Measurements from ENCODE around the gene FRZB. TPM values are rescaled to one million over a fixed set of nuclear protein-coding genes. Genes with fewer than 3 reads are reported as not detected.

FRZB gene
- total RNA-seq, 1 donor from 2014 or later = 69.0 TPM

DNA sequence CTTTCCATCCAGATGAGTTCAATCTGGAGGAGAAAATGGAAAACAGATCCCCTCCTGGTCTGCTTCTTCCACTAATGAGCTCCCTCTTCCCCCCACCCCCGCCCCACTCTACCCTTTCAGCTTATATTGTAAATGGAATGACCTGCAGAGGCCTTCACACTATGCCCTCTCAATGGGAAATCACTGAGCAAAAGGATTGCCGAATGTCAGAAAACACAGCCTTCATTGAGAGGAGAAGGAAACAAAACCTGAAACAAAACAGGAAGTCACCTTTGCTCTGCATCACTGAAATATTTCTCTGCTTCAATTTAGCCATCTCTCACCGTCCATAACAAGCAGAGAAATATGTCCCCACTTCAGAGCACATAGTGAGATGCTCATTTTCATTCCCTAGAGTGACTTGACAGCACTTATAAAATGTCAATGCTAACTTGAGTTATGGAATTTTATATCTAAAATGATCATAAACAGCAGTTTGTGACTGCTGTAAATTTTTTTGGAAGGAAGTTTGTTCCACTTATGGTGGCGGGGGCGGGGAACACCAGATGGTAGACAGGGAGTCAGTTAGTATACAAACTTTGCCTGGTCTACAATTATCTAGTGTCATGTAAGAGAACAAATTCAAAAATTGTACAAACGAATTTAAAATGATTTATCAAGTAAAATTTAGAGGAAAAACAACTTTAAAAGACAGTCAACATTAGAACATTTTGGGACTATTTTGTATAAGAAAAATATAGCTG, 1.8 kb upstream of the FRZB start:
- Histone ChIP-seq H3K9ac (no peak overlapping the region), H3K27me3 (no peaks in the 10 kb centered on the region), H2AFZ (replicated peaks) (no peak overlapping the region), H3K79me2 (ENCODE audit: low read depth) (peaks cover 31% of the 10 kb centered on the region), H3K4me2 (peak overlapping the region; percentile 84), H3K4me1 (peaks cover 47% of the 10 kb centered on the region), H3K36me3 (no peaks in the 10 kb centered on the region), H3K27ac (peak overlapping the region; percentile 90), H3K9me3 (ENCODE audit: low read depth) (no peaks in the 10 kb centered on the region), H3K4me3 (peak overlapping the region; percentile 66), H4K20me1 (ENCODE audit: low read depth) (peaks cover 11% of the 10 kb centered on the region), H3F3A (ENCODE audit: low read depth) (peaks cover 33% of the 10 kb centered on the region)
- Mint-ChIP-seq H3K9me3 (peaks cover 6% of the 10 kb centered on the region), H3K36me3 (peaks cover 1% of the 10 kb centered on the region), H3K27me3 (ENCODE audit: insufficient read depth, low read depth) (peaks cover 8% of the 10 kb centered on the region), H3K27ac (peak overlapping the region; percentile 74), H3K4me3 (peak overlapping the region; percentile 88), H3K4me1 (peaks cover 57% of the 10 kb centered on the region)
- DNase-seq (ENCODE audit: low spot score) = peak; percentile 76
- TF ChIP-seq EZH2 (IDR thresholded peaks at IDR 0.05) (no peak), EZH2phosphoT487 (IDR thresholded peaks at IDR 0.05) (no peak)
- TF ChIP-seq, protein P1, sequence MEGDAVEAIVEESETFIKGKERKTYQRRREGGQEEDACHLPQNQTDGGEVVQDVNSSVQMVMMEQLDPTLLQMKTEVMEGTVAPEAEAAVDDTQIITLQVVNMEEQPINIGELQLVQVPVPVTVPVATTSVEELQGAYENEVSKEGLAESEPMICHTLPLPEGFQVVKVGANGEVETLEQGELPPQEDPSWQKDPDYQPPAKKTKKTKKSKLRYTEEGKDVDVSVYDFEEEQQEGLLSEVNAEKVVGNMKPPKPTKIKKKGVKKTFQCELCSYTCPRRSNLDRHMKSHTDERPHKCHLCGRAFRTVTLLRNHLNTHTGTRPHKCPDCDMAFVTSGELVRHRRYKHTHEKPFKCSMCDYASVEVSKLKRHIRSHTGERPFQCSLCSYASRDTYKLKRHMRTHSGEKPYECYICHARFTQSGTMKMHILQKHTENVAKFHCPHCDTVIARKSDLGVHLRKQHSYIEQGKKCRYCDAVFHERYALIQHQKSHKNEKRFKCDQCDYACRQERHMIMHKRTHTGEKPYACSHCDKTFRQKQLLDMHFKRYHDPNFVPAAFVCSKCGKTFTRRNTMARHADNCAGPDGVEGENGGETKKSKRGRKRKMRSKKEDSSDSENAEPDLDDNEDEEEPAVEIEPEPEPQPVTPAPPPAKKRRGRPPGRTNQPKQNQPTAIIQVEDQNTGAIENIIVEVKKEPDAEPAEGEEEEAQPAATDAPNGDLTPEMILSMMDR (IDR thresholded peaks at IDR 0.05) = no peak

DNA sequence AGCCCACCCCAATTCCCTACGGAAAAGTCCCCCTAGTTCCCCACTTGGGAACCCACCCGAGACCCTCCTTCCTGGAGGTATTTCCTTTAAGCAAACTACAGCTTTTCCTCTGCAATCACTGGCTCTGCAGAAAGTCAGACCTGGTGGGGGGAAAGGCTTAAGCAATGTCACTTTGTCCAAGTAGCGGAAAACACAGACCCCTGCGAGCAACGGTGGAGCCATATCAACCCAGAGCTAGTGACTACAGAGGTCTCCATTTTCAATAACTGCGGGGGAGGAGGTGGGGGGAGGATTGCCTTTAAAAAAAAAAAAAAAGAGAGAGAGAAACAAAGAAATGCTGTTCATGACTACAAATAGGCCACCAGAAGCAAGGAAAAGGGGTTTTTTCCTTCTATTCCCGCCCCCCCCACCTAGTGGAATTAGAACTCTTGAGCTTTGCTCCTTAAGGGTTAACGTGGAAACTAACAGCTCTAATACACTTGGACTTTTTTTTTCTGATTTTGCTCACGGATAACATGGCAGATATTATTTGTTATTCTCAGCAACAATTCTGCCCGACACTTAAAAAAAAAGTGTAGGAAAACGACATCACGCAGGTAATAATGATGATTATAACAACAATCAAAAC, 1.1 kb upstream of the FRZB start:
- no peaks in the 10 kb centered on the region for H3K27me3 ChIP-seq
- peak overlapping the region; percentile 74 for H3K27ac Mint-ChIP-seq
- H3K4me3 Mint-ChIP-seq = peak overlapping the region; percentile 88
- H3K9me3 ChIP-seq (ENCODE audit: low read depth) = no peaks in the 10 kb centered on the region
- peak overlapping the region; percentile 66 for H3K4me3 ChIP-seq
- TF ChIP-seq, protein P1 (IDR thresholded peaks at IDR 0.05) = no peak
- TF ChIP-seq EZH2phosphoT487 (IDR thresholded peaks at IDR 0.05) = no peak
- no peak for TF ChIP-seq EZH2 (IDR thresholded peaks at IDR 0.05)
- peak overlapping the region; percentile 40 for H2AFZ ChIP-seq (replicated peaks)
- H3K27ac ChIP-seq = peak overlapping the region; percentile 90
- peaks cover 38% of the 10 kb centered on the region for H3K79me2 ChIP-seq (ENCODE audit: low read depth)
- H3K4me1 Mint-ChIP-seq = peaks cover 60% of the 10 kb centered on the region
- DNase-seq (ENCODE audit: low spot score) = peak; percentile 51
- peaks cover 2% of the 10 kb centered on the region for H3K9me3 Mint-ChIP-seq
- H3K4me1 ChIP-seq = peaks cover 50% of the 10 kb centered on the region
- H3F3A ChIP-seq (ENCODE audit: low read depth) = peaks cover 33% of the 10 kb centered on the region
- peaks cover 8% of the 10 kb centered on the region for H3K27me3 Mint-ChIP-seq (ENCODE audit: insufficient read depth, low read depth)
- no peaks in the 10 kb centered on the region for H3K36me3 ChIP-seq
- H3K36me3 Mint-ChIP-seq = peaks cover 1% of the 10 kb centered on the region
- H3K4me2 ChIP-seq = peak overlapping the region; percentile 84
- H3K9ac ChIP-seq = no peak overlapping the region
- peaks cover 14% of the 10 kb centered on the region for H4K20me1 ChIP-seq (ENCODE audit: low read depth)

DNA sequence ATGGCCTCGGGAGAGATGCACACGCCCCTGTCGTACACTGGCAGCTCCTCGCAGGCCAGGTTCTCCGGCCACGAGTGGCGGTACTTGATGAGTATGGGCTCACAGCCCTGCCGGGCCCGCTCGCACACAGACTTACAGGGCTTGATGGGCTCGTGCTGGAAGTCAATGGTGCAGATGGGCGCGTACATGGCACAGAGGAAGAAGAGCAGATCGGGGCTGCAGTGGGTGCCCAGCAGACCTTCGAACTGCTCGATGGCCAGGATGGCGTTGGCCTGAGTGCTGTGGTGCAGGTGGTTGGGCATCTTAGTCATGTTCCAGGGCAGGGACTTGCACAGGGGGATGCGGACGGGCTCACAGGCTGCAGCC, 359 bp downstream of the FRZB start:
- H3K36me3 ChIP-seq = no peaks in the 10 kb centered on the region
- H3K27ac ChIP-seq = no peak overlapping the region
- peak overlapping the region; percentile 40 for H2AFZ ChIP-seq (replicated peaks)
- H3K4me1 ChIP-seq = peaks cover 50% of the 10 kb centered on the region
- peaks cover 14% of the 10 kb centered on the region for H4K20me1 ChIP-seq (ENCODE audit: low read depth)
- H3K27me3 ChIP-seq = no peaks in the 10 kb centered on the region
- Mint-ChIP-seq H3K27ac (peak overlapping the region; percentile 46), H3K27me3 (ENCODE audit: insufficient read depth, low read depth) (peaks cover 8% of the 10 kb centered on the region), H3K4me3 (peak overlapping the region; percentile 88), H3K4me1 (peaks cover 55% of the 10 kb centered on the region), H3K9me3 (no peaks in the 10 kb centered on the region), H3K36me3 (no peaks in the 10 kb centered on the region)
- H3K4me3 ChIP-seq = peak overlapping the region; percentile 66
- peaks cover 53% of the 10 kb centered on the region for H3K79me2 ChIP-seq (ENCODE audit: low read depth)
- H3K4me2 ChIP-seq = peak overlapping the region; percentile 84
- TF ChIP-seq, protein P1 (IDR thresholded peaks at IDR 0.05) = no peak
- no peak for TF ChIP-seq EZH2phosphoT487 (IDR thresholded peaks at IDR 0.05)
- TF ChIP-seq EZH2 (IDR thresholded peaks at IDR 0.05) = no peak
- H3K9ac ChIP-seq = peak overlapping the region; percentile 23
- DNase-seq (ENCODE audit: low spot score) = peak; percentile 56
- peaks cover 33% of the 10 kb centered on the region for H3F3A ChIP-seq (ENCODE audit: low read depth)
- no peaks in the 10 kb centered on the region for H3K9me3 ChIP-seq (ENCODE audit: low read depth)
